ENCODE results near the gene GCGR.

Gene GCGR

DNA sequence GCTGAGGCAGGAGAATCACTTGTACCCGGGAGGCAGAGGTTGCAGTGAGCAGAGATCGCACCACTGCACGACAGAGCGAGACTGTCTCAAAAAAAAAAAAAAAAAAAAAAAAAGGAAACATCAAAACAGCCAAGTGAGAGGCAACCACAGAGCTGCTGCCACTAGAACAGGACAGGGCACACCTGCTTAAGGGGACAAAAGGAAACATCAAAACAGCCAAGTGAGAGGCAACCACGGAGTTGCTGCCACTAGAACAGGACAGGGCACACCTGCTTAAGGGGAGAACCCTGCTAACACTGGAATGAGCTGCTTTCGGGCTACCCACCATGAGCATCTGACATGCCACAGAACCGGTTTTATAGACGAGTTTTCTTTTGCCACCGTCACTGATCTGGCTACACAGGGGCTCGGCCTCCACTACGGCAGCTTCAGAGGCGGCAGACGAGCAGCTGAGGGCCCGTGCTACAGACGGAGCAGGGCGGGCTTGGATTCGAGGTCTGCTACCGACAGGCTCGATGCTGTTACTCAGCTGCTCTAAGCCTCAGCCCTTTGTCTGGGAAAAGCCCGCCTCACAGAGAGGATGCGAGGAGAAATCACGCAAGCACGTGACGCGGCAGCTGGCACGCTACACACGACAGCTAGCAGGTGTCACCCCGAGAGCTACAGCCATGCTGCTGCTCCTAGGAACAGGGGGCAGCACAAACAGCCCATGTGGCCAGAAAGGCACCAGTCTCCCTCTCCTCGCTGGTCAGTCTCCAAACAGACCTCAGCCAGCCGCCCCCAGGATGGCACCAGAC lies 54.4 kb downstream of the GCGR start:
- no peaks in the 10 kb centered on the region for H3K4me1 ChIP-seq
- TF ChIP-seq, protein P1, sequence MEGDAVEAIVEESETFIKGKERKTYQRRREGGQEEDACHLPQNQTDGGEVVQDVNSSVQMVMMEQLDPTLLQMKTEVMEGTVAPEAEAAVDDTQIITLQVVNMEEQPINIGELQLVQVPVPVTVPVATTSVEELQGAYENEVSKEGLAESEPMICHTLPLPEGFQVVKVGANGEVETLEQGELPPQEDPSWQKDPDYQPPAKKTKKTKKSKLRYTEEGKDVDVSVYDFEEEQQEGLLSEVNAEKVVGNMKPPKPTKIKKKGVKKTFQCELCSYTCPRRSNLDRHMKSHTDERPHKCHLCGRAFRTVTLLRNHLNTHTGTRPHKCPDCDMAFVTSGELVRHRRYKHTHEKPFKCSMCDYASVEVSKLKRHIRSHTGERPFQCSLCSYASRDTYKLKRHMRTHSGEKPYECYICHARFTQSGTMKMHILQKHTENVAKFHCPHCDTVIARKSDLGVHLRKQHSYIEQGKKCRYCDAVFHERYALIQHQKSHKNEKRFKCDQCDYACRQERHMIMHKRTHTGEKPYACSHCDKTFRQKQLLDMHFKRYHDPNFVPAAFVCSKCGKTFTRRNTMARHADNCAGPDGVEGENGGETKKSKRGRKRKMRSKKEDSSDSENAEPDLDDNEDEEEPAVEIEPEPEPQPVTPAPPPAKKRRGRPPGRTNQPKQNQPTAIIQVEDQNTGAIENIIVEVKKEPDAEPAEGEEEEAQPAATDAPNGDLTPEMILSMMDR (IDR thresholded peaks at IDR 0.05; ENCODE audit: low read depth, low read length), result no peak
- no peaks in the 10 kb centered on the region for H3K27me3 ChIP-seq
- peak overlapping the region; percentile 95 for H3K4me3 ChIP-seq (ENCODE audit: low read depth, low read length)
- peaks cover 52% of the 10 kb centered on the region for H3K36me3 ChIP-seq
- H3K9me3 ChIP-seq, result no peaks in the 10 kb centered on the region
- DNase-seq, result no peak

DNA sequence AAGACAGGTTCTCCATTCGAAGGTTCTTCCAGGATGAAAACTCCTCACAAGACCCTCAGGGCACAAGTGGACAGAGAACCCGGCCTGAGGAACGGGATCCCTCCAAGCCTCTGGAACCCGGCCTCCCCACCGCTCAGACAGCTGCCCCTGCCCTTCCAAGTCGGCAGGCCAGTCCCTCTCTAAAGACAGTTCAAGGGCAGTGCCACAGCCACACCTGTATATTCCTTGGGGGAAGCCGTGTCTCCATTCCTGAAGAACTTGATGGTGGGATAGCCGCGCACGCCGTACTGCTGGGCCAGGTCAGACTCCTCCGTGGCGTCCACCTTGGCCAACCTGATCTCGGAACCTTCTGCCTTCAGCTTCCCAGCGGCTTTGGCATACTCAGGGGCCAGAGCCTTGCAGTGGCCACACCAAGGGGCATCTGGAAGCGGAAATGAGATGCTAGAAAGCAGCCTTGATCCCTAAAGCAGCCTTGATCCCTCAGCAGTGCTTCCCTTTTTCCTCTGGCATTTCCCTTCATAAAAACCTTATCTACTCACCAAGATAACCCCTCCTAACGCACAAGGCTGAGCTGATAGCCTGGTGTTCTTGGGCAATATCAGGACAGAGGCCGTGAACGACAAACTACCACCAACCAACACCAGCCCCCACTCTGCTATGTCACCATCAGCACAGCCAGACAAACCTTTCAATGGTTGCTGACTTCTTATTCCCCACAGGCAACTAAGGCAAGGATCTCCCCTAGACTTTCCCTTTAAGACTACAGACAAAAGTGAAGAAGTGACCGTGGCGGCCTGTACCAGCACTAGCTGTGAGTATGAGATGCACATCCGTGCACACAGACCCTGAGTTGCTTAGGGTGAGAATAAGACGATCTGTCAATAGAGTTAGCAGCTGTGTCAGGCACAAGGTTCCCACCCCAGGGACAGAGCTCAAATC lies 55.3 kb downstream of the GCGR start:
- H3K9me3 ChIP-seq, result no peaks in the 10 kb centered on the region
- H3K4me3 ChIP-seq (ENCODE audit: low read depth, low read length), result peak overlapping the region; percentile 95
- no peaks in the 10 kb centered on the region for H3K27me3 ChIP-seq
- TF ChIP-seq, protein P1 (IDR thresholded peaks at IDR 0.05; ENCODE audit: low read depth, low read length), result no peak
- H3K4me1 ChIP-seq, result no peaks in the 10 kb centered on the region
- no peak for DNase-seq
- H3K36me3 ChIP-seq, result peaks cover 49% of the 10 kb centered on the region

DNA sequence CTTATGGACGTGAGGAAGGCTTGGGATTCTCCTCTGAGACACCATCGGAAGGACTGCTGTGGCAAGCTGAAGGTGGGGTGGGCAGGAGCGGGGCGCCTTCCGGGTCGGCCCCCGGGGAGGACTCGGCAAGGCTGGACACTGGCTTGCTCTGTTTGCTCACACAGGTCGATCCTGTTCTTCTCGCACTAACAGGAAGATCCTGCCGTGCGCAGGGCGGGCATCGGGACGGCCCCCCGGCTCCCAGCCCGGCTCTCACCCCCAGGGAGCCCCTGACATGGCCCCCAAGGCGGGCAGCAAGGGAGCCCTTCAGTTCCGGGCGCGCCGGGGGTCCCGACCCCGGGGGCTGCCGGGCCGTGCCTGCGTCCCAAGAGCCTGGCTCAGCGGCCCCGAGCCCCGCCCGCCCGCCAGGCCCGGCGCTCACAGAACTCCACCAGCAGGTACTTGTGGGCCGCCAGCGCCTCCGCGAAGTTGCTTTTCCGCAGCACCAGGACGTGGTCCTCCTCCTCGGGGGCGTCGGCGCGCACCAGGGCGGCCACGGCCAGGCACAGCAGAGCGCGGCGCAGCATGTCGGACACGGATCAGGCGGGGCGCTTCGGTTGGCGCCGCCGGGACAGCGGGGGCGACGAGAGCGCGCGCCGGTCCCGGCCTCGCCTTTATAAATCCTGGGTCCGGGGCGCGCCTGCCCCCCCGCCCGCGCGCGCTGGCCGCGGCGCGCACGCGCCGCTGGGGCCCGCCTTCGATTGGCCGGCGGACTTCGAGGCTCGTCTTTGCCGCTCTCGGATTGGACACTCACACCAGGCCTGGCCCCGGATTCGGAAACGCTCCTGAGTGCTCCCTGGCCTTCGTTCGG lies 56.2 kb downstream of the GCGR start, which contains the start of gene P4HB:
Gene P4HB (minus strand): TSS at position 630 of the 850 bp plus-strand sequence. CDS start 64 bp downstream, at position 566.
- peaks cover 45% of the 10 kb centered on the region for H3K36me3 ChIP-seq

DNA sequence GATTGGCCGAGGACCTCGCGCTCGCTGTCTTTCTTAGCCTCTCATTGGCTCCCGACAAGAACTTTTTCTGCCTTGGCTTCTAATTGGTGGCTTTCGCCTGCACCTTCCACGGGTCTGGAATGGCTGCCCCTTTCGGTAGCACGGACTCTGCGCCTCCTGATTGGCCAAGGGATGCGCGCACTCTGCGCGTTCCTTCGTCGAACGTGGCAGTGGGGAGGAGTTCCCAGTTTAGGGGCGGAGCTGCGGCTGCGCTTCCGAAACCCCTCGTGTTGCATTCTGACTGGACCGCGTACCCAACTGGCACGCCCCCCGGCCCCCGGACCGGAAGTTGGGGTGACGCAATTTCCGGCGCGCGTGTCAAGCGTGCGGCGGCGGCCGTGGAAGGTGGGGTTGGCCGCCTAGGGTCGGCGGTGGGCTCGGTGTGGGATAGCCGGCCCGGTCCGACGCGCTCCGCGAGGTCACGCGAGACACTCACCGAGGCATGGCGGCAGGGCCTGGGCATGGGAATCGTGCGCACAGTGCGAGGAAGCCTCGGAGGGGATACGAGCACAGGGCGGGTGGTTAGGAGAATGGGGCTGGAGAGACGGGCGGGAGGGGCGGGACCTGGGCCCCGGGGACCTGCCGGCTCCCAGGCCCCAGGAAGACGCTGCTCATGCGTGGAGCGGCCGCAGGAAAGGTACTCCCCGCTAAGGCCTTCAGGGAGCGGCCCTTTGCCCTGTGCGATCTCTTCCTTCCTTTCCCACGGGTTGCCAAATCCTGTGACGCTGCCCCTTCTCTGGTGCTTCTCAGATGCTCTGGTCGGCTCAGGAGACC lies 57.0 kb downstream of the GCGR start:
- Histone ChIP-seq H3K4me3 (ENCODE audit: low read depth, low read length) (peak overlapping the region; percentile 98), H3K4me1 (no peaks in the 10 kb centered on the region; the same call in 1 of the 2 replicates), H3K36me3 (peaks cover 37% of the 10 kb centered on the region), H3K27me3 (no peaks in the 10 kb centered on the region), H3K9me3 (no peaks in the 10 kb centered on the region)
- DNase-seq, result peak; percentile 99
- TF ChIP-seq, protein P1 (IDR thresholded peaks at IDR 0.05; ENCODE audit: low read depth, low read length), result no peak

More for the DNA sequence above, 56.2 kb downstream of the GCGR start, which contains the start of gene P4HB:
- H3K4me1 ChIP-seq, result no peaks in the 10 kb centered on the region
- H3K27me3 ChIP-seq, result no peaks in the 10 kb centered on the region
- H3K4me3 ChIP-seq (ENCODE audit: low read depth, low read length), result peak within 1 kb of the TSS; percentile 98
- TF ChIP-seq, protein P1 (IDR thresholded peaks at IDR 0.05; ENCODE audit: low read depth, low read length), result no peak
- DNase-seq, result no peak
- no peaks in the 10 kb centered on the region for H3K9me3 ChIP-seq

DNA sequence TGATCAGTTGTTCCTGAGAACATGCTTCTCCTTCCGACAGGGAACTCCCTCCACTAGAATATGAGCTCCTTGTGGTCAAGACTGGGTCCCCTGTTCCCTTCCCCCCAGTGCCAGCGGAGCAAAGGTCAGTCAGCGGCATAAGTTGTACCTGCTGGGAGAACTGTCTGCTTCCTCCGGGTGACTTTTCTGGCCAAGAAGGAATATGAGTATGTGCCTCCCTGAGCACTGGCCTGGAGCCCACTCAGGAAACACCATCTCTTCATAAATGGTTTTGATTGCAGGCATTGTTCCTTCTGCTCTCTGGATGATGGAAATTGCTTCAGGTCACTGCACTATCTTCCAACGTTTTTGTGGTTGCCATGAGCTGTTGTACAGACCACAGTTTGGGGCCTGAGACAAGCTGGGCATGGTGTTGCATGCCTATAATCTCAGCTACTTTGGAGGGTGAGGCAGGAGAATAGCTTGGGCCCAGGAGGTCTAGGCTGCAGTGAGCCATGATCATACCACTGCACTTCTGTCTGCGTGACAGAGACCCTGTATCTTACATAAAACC lies 59.2 kb downstream of the GCGR start:
- H3K36me3 ChIP-seq, result peaks cover 30% of the 10 kb centered on the region

More for the DNA sequence above, 59.2 kb downstream of the GCGR start:
- H3K9me3 ChIP-seq, result no peaks in the 10 kb centered on the region
- TF ChIP-seq, protein P1 (IDR thresholded peaks at IDR 0.05; ENCODE audit: low read depth, low read length), result no peak
- DNase-seq, result no peak
- no peak overlapping the region for H3K4me3 ChIP-seq (ENCODE audit: low read depth, low read length)
- peaks cover 19% of the 10 kb centered on the region for H3K4me1 ChIP-seq
- no peaks in the 10 kb centered on the region for H3K27me3 ChIP-seq
